H1 (cell line): ENCODE measurements around the gene GLI1. TPM values are rescaled to one million over a fixed set of nuclear protein-coding genes. Genes with fewer than 3 reads are reported as not detected.

Experiments used
- CTCF ChIA-PET: fragments of 300-600 bp; sonication (Branson Sonifier 250); formaldehyde crosslinking; loops from one replicate; lab custom pipeline; 2021; ENCODE audit not compliant: partially characterized antibody; lab: Charles Lee
- POLR2A ChIA-PET: fragments of 300-600 bp; sonication (Branson Sonifier 250); formaldehyde crosslinking; loops from one replicate; lab custom pipeline; 2021; ENCODE audit warnings: inconsistent platforms; ENCODE audit not compliant: partially characterized antibody; lab: Charles Lee
- DNase-seq, 2 experiments: peaks; one replicate each; pipeline versions ENCODE4 v3.0.0 to v3.0.0-alpha.2; 2010 to 2022; ENCODE audit warnings: low spot score in 2 of 2, low read depth in 1 of 2, mixed read lengths in 1 of 2
- FAIRE-seq: peaks from 2 replicates; lab custom pipeline; 2011; peaks lifted over from hg19 to GRCh38; lab: Jason Lieb, UNC
- H2AFZ ChIP-seq: 2 replicates; pipeline ENCODE4 v1.8.1; 2012; ENCODE audit warnings: low read length, inconsistent platforms
- H2AK5ac ChIP-seq: 2 replicates; pipeline ENCODE4 v1.6.1; 2013; ENCODE audit warnings: low read depth, low read length
- H2BK120ac ChIP-seq: replicated peaks from 2 replicates; pipeline ENCODE3; 2013; ENCODE audit warnings: low read depth, low read length, inconsistent platforms
- H2BK12ac ChIP-seq: 2 replicates; pipeline ENCODE4 v1.6.1; 2013; ENCODE audit warnings: low read depth, low read length
- H2BK15ac ChIP-seq: 2 replicates; pipeline ENCODE4 v1.6.1; 2013; ENCODE audit warnings: low read length
- H2BK20ac ChIP-seq: 2 replicates; pipeline ENCODE4 v1.6.1; 2013; ENCODE audit warnings: low read length
- H2BK5ac ChIP-seq: 2 replicates; pipeline ENCODE4 v1.6.1; 2013; ENCODE audit warnings: low read depth, low read length
- H3K14ac ChIP-seq: 2 replicates; pipeline ENCODE4 v1.6.1; 2013; ENCODE audit warnings: inconsistent platforms; ENCODE audit not compliant: insufficient read length
- H3K18ac ChIP-seq: 2 replicates; pipeline ENCODE4 v1.6.1; 2013; ENCODE audit warnings: low read length; ENCODE audit errors: extremely low read depth
- H3K23ac ChIP-seq: 2 replicates; pipeline ENCODE4 v1.6.1; 2013; ENCODE audit warnings: inconsistent platforms; ENCODE audit not compliant: insufficient read length
- H3K23me2 ChIP-seq: 2 replicates; pipeline ENCODE4 v1.6.1; 2013; ENCODE audit warnings: low read depth, low read length
- H3K27ac ChIP-seq: 2 replicates; pipeline ENCODE4 v1.6.1; 2011; ENCODE audit warnings: low read depth, low read length, inconsistent platforms
- H3K27me3 ChIP-seq, 4 experiments: replicated peaks in 1 of 4; 1 replicate in 1 of 4; 2 replicates in 3 of 4; pipeline versions ENCODE4 v1.6.1 to v1.8.1; 2011 to 2013; ENCODE audit warnings: low read length in 3 of 4, mild to moderate bottlenecking in 3 of 4, inconsistent platforms in 2 of 4, mixed read lengths in 2 of 4, moderate library complexity in 1 of 4; ENCODE audit not compliant: control insufficient read depth in 3 of 4, insufficient read depth in 3 of 4; ENCODE audit errors: extremely low read depth in 1 of 4
- H3K36me3 ChIP-seq, 4 experiments: 2 replicates each; pipeline versions ENCODE4 v1.6.1 to v1.8.1; 2011 to 2013; ENCODE audit warnings: mild to moderate bottlenecking in 4 of 4, low read length in 3 of 4, moderate library complexity in 2 of 4, control low read depth in 1 of 4, inconsistent platforms in 1 of 4; ENCODE audit not compliant: insufficient read depth in 4 of 4, control insufficient read depth in 2 of 4
- H3K4ac ChIP-seq: replicated peaks from 2 replicates; pipeline ENCODE3; 2013; ENCODE audit warnings: low read length, low read depth, mixed read lengths, inconsistent platforms; ENCODE audit not compliant: insufficient read length
- H3K4me1 ChIP-seq, 4 experiments: replicated peaks in 1 of 4; 1 replicate in 1 of 4; 2 replicates in 3 of 4; pipeline versions ENCODE4 v1.6.1 to v1.8.1; 2011 to 2013; ENCODE audit warnings: low read length in 3 of 4, inconsistent platforms in 2 of 4, mixed read lengths in 1 of 4; ENCODE audit not compliant: insufficient read depth in 4 of 4, control insufficient read depth in 3 of 4
- H3K4me2 ChIP-seq, 2 experiments: 2 replicates each; pipeline versions ENCODE4 v1.6.1 to v1.8.1; 2011 to 2013; ENCODE audit warnings: low read depth in 2 of 2, low read length in 2 of 2, control low read depth in 1 of 2, inconsistent platforms in 1 of 2, mild to moderate bottlenecking in 1 of 2; ENCODE audit not compliant: insufficient read depth in 1 of 2
- H3K4me3 ChIP-seq, 4 experiments: fragments of 200-600, 300-600 bp in 1 of 4; sonication (generic), shearing (Covaris generic), sonication (Bioruptor Twin) in 1 of 4; 2 replicates each; pipeline versions ENCODE4 v1.5.1 to v1.8.1; 2011 to 2016; ENCODE audit warnings: low read length in 4 of 4, low read depth in 3 of 4, control low read depth in 2 of 4, inconsistent platforms in 2 of 4, mild to moderate bottlenecking in 2 of 4, mixed read lengths in 1 of 4, moderate library complexity in 1 of 4; ENCODE audit not compliant: insufficient read depth in 2 of 4; ENCODE audit errors: extremely low read depth in 1 of 4
- H3K56ac ChIP-seq: replicated peaks from 2 replicates; pipeline ENCODE3; 2013; ENCODE audit warnings: low read depth, mild to moderate bottlenecking, mixed read lengths, low read length, inconsistent platforms; ENCODE audit not compliant: insufficient read length
- H3K79me1 ChIP-seq: 2 replicates; pipeline ENCODE4 v1.6.1; 2013; ENCODE audit warnings: low read depth, low read length, control low read depth
- H3K79me2 ChIP-seq, 2 experiments: 2 replicates each; pipeline versions ENCODE4 v1.6.1 to v1.8.1; 2012 to 2013; ENCODE audit warnings: low read length in 2 of 2, mild to moderate bottlenecking in 2 of 2, inconsistent platforms in 1 of 2; ENCODE audit not compliant: insufficient read depth in 2 of 2, control insufficient read depth in 1 of 2
- H3K9ac ChIP-seq, 4 experiments: replicated peaks in 1 of 4; 1 replicate in 1 of 4; 2 replicates in 3 of 4; pipeline versions ENCODE4 v1.6.1 to v1.8.1; 2011 to 2013; ENCODE audit warnings: low read depth in 3 of 4, low read length in 3 of 4, control low read depth in 2 of 4, mild to moderate bottlenecking in 2 of 4, moderate library complexity in 2 of 4, inconsistent platforms in 1 of 4; ENCODE audit errors: extremely low read depth in 1 of 4
- H3K9me3 ChIP-seq, 2 experiments: 2 replicates each; pipeline versions ENCODE4 v1.6.1 to v1.8.1; 2012 to 2013; ENCODE audit warnings: mild to moderate bottlenecking in 2 of 2, moderate library complexity in 2 of 2, control low read depth in 1 of 2, inconsistent platforms in 1 of 2, low read depth in 1 of 2, low read length in 1 of 2, mixed read lengths in 1 of 2; ENCODE audit not compliant: insufficient read depth in 2 of 2
- H4K20me1 ChIP-seq, 2 experiments: replicated peaks in 1 of 2; 2 replicates each; pipeline versions ENCODE3 to v1.8.1; 2011 to 2013; ENCODE audit warnings: inconsistent platforms in 2 of 2, low read length in 2 of 2, mild to moderate bottlenecking in 1 of 2; ENCODE audit not compliant: insufficient read depth in 2 of 2, control insufficient read depth in 1 of 2
- H4K5ac ChIP-seq: 2 replicates; pipeline ENCODE4 v1.6.1; 2013; ENCODE audit warnings: low read length, low read depth, mixed read lengths, inconsistent platforms; ENCODE audit not compliant: insufficient read length
- H4K8ac ChIP-seq: 2 replicates; pipeline ENCODE4 v1.8.0; 2013; ENCODE audit warnings: mild to moderate bottlenecking, moderate library complexity, low read length, inconsistent platforms; ENCODE audit not compliant: insufficient read depth; ENCODE audit errors: extremely low read depth
- H4K91ac ChIP-seq: replicated peaks from 2 replicates; pipeline ENCODE3; 2013; ENCODE audit warnings: low read length, mixed read lengths, inconsistent platforms; ENCODE audit not compliant: insufficient read length
- BRCA1 ChIP-seq: IDR thresholded peaks from 2 replicates; pipeline ENCODE4 v1.6.1; 2012; ENCODE audit warnings: low read depth, low read length, improper control_type of control experiment
- CBX5 ChIP-seq: fragments of 300-800, 300-1000 bp; sonication (generic); IDR thresholded peaks from 2 replicates; pipeline ENCODE4 v1.7.1; 2016; ENCODE audit warnings: antibody characterized with exemption, low read length, low read depth
- CREB1 ChIP-seq: IDR thresholded peaks from 2 replicates; pipeline ENCODE4 v1.6.1; 2012; ENCODE audit warnings: inconsistent platforms
- GABPA ChIP-seq: IDR thresholded peaks from 2 replicates; pipeline ENCODE4 v1.6.1; 2011; ENCODE audit warnings: mild to moderate bottlenecking, low read length, moderate library complexity, borderline replicate concordance; ENCODE audit not compliant: insufficient read depth
- JUN ChIP-seq: IDR thresholded peaks from 2 replicates; pipeline ENCODE4 v1.6.1; 2011; ENCODE audit warnings: low read depth, mild to moderate bottlenecking, improper control_type of control experiment, low read length
- RAD21 ChIP-seq, 2 experiments: IDR thresholded peaks in 1 of 2; conservative IDR thresholded peaks in 1 of 2; 2 replicates each; pipeline ENCODE4 v1.6.1; 2011; ENCODE audit warnings: low read depth in 2 of 2, low read length in 2 of 2, improper control_type of control experiment in 1 of 2, inconsistent platforms in 1 of 2, mild to moderate bottlenecking in 1 of 2, moderate library complexity in 1 of 2
- SIN3A ChIP-seq, 2 experiments: IDR thresholded peaks in 1 of 2; conservative IDR thresholded peaks in 1 of 2; 2 replicates each; pipeline ENCODE4 v1.6.1; 2011 to 2012; ENCODE audit warnings: low read length in 2 of 2, improper control_type of control experiment in 1 of 2, low read depth in 1 of 2, mild to moderate bottlenecking in 1 of 2
- SIX5 ChIP-seq: IDR thresholded peaks from 2 replicates; pipeline ENCODE4 v1.6.1; 2011; ENCODE audit warnings: mild to moderate bottlenecking, low read depth, low read length
- YY1 ChIP-seq: IDR thresholded peaks from 2 replicates; pipeline ENCODE4 v1.6.1; 2011; ENCODE audit warnings: low read depth, mild to moderate bottlenecking, low read length
- ZNF274 ChIP-seq: IDR thresholded peaks from 2 replicates; pipeline ENCODE4 v1.7.0; 2012; ENCODE audit warnings: low read length, borderline replicate concordance; ENCODE audit errors: extremely low read depth
- WGBS, 2 experiments: shearing (Covaris generic) in 1 of 2; methylation state at CpG; one replicate each; pipeline versions ENCODE4 v1.1.6 to v1.1.7; 2013 to 2015; ENCODE audit warnings: low lambda C conversion rate in 2 of 2, mixed read lengths in 2 of 2, inconsistent platforms in 1 of 2, low coverage in 1 of 2, missing lambda C conversion rate in 1 of 2; ENCODE audit not compliant: insufficient replicate concordance in 2 of 2, insufficient coverage in 1 of 2, insufficient read length in 1 of 2; ENCODE audit errors: extremely low coverage in 1 of 2, missing lambda C conversion rate in 1 of 2; 5-methylcytosine and 5-hydroxymethylcytosine counted together
- polyA plus RNA-seq, 7 experiments: library from polyadenylated mRNA; depleted of rRNA in 3 of 7; stranded (reverse) in 5 of 7; unstranded in 2 of 7; fragments of >200 nt in 5 of 7; fragments of 200-250 nt in 2 of 7; gene quantifications; 1 replicate in 5 of 7; 2 replicates in 1 of 7; 4 replicates in 1 of 7; pipeline versions ENCODE4 v1.2.1 to v1.2.3, GENCODE V29; 2011 to 2013; ENCODE audit warnings: missing spikeins in 2 of 7, mixed read lengths in 2 of 7
- total RNA-seq: library from RNA; stranded (reverse); fragmentation: NEBNext Ultra II Directional; extraction: Animal tissue kit (Norgen Biotek cat#: 25700); gene quantifications from 2 replicates; pipeline ENCODE4 v1.2.1, GENCODE V29; 2021

GLI1 gene
- total and polyA plus RNA-seq, 2 of the 8 experiments (the other 6 are each of a cell fraction or from before 2014, with no cell fraction given): 23.5 to 25.3 TPM

DNA sequence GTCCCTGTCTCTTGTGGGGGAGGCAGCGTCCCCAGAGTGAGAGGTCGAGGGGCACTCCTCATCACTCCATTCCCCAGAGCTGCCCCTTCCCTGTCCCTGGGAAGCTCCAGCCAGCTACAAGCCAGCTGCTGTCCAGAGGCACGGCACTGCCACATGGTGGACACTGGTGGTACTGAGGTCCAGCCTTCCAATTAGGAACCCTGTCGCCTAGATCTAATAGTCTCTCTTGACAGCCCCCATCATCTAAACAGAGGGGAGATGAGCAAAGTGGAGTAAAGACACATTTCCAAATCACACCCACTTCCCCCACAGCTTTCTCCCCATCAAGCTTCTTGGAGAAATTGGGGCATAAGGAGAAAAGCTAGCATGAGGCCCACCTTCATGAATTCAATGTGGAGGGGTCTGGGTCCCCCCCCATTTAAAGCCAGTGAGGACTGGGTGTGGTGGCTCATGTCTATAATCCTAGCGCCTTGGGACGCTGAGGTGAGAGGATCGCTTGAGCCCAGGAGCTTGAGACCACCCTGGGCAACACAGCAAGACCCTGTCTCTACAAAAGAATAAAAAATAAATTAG lies 6.6 kb upstream of the GLI1 start:
- Histone ChIP-seq H2BK20ac (no peak overlapping the region), H3K27me3 (no peaks in the 10 kb centered on the region), H3K4me1 (peaks cover 0 to 28% (median 19%) of the 10 kb centered on the region in 4 experiments; a peak in 6 of 7 replicates), H3K4ac (no peak overlapping the region), H3K23ac (no peak overlapping the region), H3K23me2 (peaks cover 9% of the 10 kb centered on the region), H3K9me3 (no peaks in the 10 kb centered on the region), H2BK12ac (peak overlapping the region; percentile 64; the same call in 1 of the 2 replicates), H2BK120ac (no peak overlapping the region), H2BK15ac (no peak overlapping the region; the same call in 1 of the 2 replicates), H2AK5ac (no peak overlapping the region), H4K20me1 (no peaks in the 10 kb centered on the region), H3K18ac (no peak overlapping the region), H4K8ac (0 out of 2 replicates have a peak overlapping the region, but pooled peaks have one; percentile 35), H4K5ac (no peak overlapping the region), H2BK5ac (no peak overlapping the region), H4K91ac (no peak overlapping the region), H3K79me2 (peaks cover 0 to 13% of the 10 kb centered on the region in 2 experiments; a peak in 1 of 4 replicates), H3K4me3 (no peak overlapping the region), H2AFZ (no peak overlapping the region), H3K36me3 (peaks cover 0 to 4% (median 0%) of the 10 kb centered on the region in 4 experiments; a peak in 1 of 8 replicates), H3K56ac (no peak overlapping the region), H3K4me2 (no peak overlapping the region), H3K14ac (no peak overlapping the region), H3K9ac (no peak overlapping the region), H3K27ac (no peak overlapping the region), H3K79me1 (no peaks in the 10 kb centered on the region)
- WGBS, 2 experiments: 39% methylated on average over 7 of the region's 7 CpGs; no CpG with 5 or more reads in 1 of the 2 experiments
- DNase-seq (peak in 1 of 2 experiments; percentile 94), FAIRE-seq (peak; percentile 58)
- ChIA-PET POLR2A (interaction anchor here (0.6 to 11.2 kb wide), 21 partner anchors 8 to 229 kb away, joined by 3 to 168 read pairs (median 4); partner anchors contain the start of genes INHBC, R3HDM2, SHMT2 and STAC3), CTCF (interaction anchor here (0.8 to 18.5 kb wide), 57 partner anchors 8 to 1324 kb away, joined by 3 to 478 read pairs (median 7); partner anchors contain the start of genes ARHGAP9, INHBC, MARS1 and SHMT2)
- TF ChIP-seq BRCA1 (no peak), RAD21 (IDR thresholded peaks at IDR 0.05 in 1 of 2, conservative IDR thresholded peaks at IDR 0.05 in 1 of 2; ENCODE audit: low read depth in 2 of 2, low read length in 2 of 2) (peak; percentile 98 to 99), CREB1 (0 out of 2 replicates have a peak, but pooled peaks have one; percentile 20), CBX5 (no peak), ZNF274 (no peak), SIX5 (no peak), YY1 (0 out of 2 replicates have a peak, but pooled peaks have one; percentile 17), GABPA (0 out of 2 replicates have a peak, but pooled peaks have one; percentile 32), JUN (no peak), SIN3A (conservative IDR thresholded peaks at IDR 0.05 in 1 of 2, IDR thresholded peaks at IDR 0.05 in 1 of 2; ENCODE audit: low read depth in 1 of 2, low read length in 2 of 2) (peak in 1 of 2 experiments; percentile 69; a peak in 1 of 4 replicates)
